HepG2 (cell line): Measurements from ENCODE around the gene KTN1. TPM values are rescaled to one million over a fixed set of nuclear protein-coding genes. Genes with fewer than 3 reads are reported as not detected.

ENCODE experiments used
- AGO2 ChIP-seq: fragments of 200-400 bp; formaldehyde crosslinking; optimal IDR thresholded peaks from 2 replicates; pipeline ENCODE3; 2017; ENCODE audit warnings: mild to moderate bottlenecking, low read depth, low read length, moderate library complexity
- ASH2L ChIP-seq: fragments of 300-600, 200-600 bp; sonication (generic); IDR thresholded peaks from 2 replicates; pipeline ENCODE4 v1.7.0; 2017; ENCODE audit warnings: low read depth, mild to moderate bottlenecking, moderate library complexity, mixed read lengths, low read length; ENCODE audit not compliant: insufficient read length
- ATF1 ChIP-seq: IDR thresholded peaks from 2 replicates; pipeline ENCODE4 v1.6.1; 2016; ENCODE audit warnings: mild to moderate bottlenecking, control low read depth
- CENPT ChIP-seq: sonication (generic); formaldehyde crosslinking; IDR thresholded peaks from 2 replicates; pipeline ENCODE4 v1.8.0; 2022; ENCODE audit warnings: low read depth, mild to moderate bottlenecking, moderate library complexity, missing genetic modification reagents
- CENPX ChIP-seq: sonication (generic); formaldehyde crosslinking; IDR thresholded peaks from 2 replicates; pipeline ENCODE4 v1.9.0; 2021; ENCODE audit warnings: mild to moderate bottlenecking, missing genetic modification reagents, moderate library complexity
- CTCF ChIP-seq: sonication (generic); formaldehyde crosslinking; IDR thresholded peaks from 2 replicates; pipeline ENCODE4 v1.5.0; 2020; ENCODE audit warnings: mild to moderate bottlenecking, missing genetic modification reagents, moderate library complexity
- HES4 ChIP-seq: sonication (generic); formaldehyde crosslinking; IDR thresholded peaks from 2 replicates; pipeline ENCODE4 v1.9.0; 2021; ENCODE audit warnings: mild to moderate bottlenecking, missing genetic modification reagents, borderline replicate concordance
- HNRNPLL ChIP-seq: fragments of 200-400 bp; formaldehyde crosslinking; IDR thresholded peaks from 2 replicates; pipeline ENCODE4 v1.6.1; 2017; ENCODE audit warnings: mild to moderate bottlenecking, low read depth, low read length; ENCODE audit not compliant: poor library complexity, severe bottlenecking
- IRF1 ChIP-seq: sonication (generic); formaldehyde crosslinking; IDR thresholded peaks from 2 replicates; pipeline ENCODE4 v1.4.0; 2020; ENCODE audit warnings: low read depth, mild to moderate bottlenecking, missing genetic modification reagents
- ISX ChIP-seq: sonication (generic); formaldehyde crosslinking; conservative IDR thresholded peaks from 2 replicates; pipeline ENCODE4 v1.5.0; 2020; ENCODE audit warnings: missing genetic modification reagents
- KAT7 ChIP-seq: IDR thresholded peaks from 2 replicates; pipeline ENCODE4 v1.6.1; 2018; ENCODE audit warnings: borderline replicate concordance, missing compliant biosample characterization
- NR2F1 ChIP-seq, 2 experiments: fragments of 450-650 bp in 1 of 2; formaldehyde crosslinking in 1 of 2; IDR thresholded peaks; 2 replicates each; pipeline versions ENCODE4 v1.5.0 to v1.6.1; 2016 to 2020; ENCODE audit warnings: mild to moderate bottlenecking in 1 of 2, missing compliant biosample characterization in 1 of 2, missing genetic modification reagents in 1 of 2, moderate library complexity in 1 of 2
- PTBP1 ChIP-seq: fragments of 200-400 bp; formaldehyde crosslinking; IDR thresholded peaks from 2 replicates; pipeline ENCODE4 v1.6.1; 2018; ENCODE audit warnings: low read length, low read depth; ENCODE audit not compliant: poor library complexity, severe bottlenecking
- SAP130 ChIP-seq: IDR thresholded peaks from 2 replicates; pipeline ENCODE4 v1.6.1; 2016; ENCODE audit warnings: low read depth
- ZNF253 ChIP-seq: sonication (generic); formaldehyde crosslinking; IDR thresholded peaks from 2 replicates; pipeline ENCODE4 v1.8.0; 2022; ENCODE audit warnings: mild to moderate bottlenecking, missing genetic modification reagents, borderline replicate concordance
- ZNF263 ChIP-seq: sonication (generic); formaldehyde crosslinking; IDR thresholded peaks from 2 replicates; pipeline ENCODE4 v1.4.0; 2020; ENCODE audit warnings: missing genetic modification reagents
- ZNF552 ChIP-seq: sonication (generic); formaldehyde crosslinking; IDR thresholded peaks from 2 replicates; pipeline ENCODE4 v1.9.0; 2022; ENCODE audit warnings: missing genetic modification reagents, mild to moderate bottlenecking, borderline replicate concordance
- ZNF83 ChIP-seq: sonication (generic); formaldehyde crosslinking; IDR thresholded peaks from 2 replicates; pipeline ENCODE4 v1.4.0; 2020; ENCODE audit warnings: missing genetic modification reagents, mild to moderate bottlenecking, borderline replicate concordance
- ZNF839 ChIP-seq: sonication (generic); formaldehyde crosslinking; IDR thresholded peaks from 2 replicates; pipeline ENCODE4 v1.4.0; 2020; ENCODE audit warnings: missing genetic modification reagents, mild to moderate bottlenecking, borderline replicate concordance
- polyA plus RNA-seq, 8 experiments: library from polyadenylated mRNA; depleted of rRNA in 3 of 8; stranded (reverse) in 7 of 8; unstranded in 1 of 8; fragments of >200 nt; fragmentation: Illumina TruSeq in 4 of 8; extraction: Trizol in 4 of 8; gene quantifications; 2 replicates each; pipeline versions ENCODE4 v1.2.1 to v1.2.3, GENCODE V29; 2011 to 2016; ENCODE audit warnings: low read depth in 4 of 8, missing spikeins in 1 of 8, mixed read lengths in 1 of 8; ENCODE audit not compliant: insufficient read depth in 1 of 8
- total RNA-seq, 5 experiments: library from RNA; depleted of rRNA; stranded (reverse); fragments of >200 nt; fragmentation: Illumina TruSeq; extraction: Trizol; gene quantifications; 2 replicates each; pipeline ENCODE4 v1.2.3, GENCODE V29; 2016; ENCODE audit warnings: low read depth in 1 of 5
- TF ChIP-seq, protein P1 (sequence below): sonication (generic); formaldehyde crosslinking; IDR thresholded peaks from 2 replicates; pipeline ENCODE4 v1.5.1; 2020; ENCODE audit warnings: mild to moderate bottlenecking, missing genetic modification reagents
- TF ChIP-seq, protein P2 (sequence below): sonication (generic); formaldehyde crosslinking; IDR thresholded peaks from 2 replicates; pipeline ENCODE4 v1.8.1; 2023; ENCODE audit warnings: mild to moderate bottlenecking, missing genetic modification reagents

The KTN1 gene
- total and polyA plus RNA-seq, 2 of the 13 experiments (the other 11 are each of a cell fraction or from before 2014, with no cell fraction given): 60.6 to 169 TPM

DNA sequence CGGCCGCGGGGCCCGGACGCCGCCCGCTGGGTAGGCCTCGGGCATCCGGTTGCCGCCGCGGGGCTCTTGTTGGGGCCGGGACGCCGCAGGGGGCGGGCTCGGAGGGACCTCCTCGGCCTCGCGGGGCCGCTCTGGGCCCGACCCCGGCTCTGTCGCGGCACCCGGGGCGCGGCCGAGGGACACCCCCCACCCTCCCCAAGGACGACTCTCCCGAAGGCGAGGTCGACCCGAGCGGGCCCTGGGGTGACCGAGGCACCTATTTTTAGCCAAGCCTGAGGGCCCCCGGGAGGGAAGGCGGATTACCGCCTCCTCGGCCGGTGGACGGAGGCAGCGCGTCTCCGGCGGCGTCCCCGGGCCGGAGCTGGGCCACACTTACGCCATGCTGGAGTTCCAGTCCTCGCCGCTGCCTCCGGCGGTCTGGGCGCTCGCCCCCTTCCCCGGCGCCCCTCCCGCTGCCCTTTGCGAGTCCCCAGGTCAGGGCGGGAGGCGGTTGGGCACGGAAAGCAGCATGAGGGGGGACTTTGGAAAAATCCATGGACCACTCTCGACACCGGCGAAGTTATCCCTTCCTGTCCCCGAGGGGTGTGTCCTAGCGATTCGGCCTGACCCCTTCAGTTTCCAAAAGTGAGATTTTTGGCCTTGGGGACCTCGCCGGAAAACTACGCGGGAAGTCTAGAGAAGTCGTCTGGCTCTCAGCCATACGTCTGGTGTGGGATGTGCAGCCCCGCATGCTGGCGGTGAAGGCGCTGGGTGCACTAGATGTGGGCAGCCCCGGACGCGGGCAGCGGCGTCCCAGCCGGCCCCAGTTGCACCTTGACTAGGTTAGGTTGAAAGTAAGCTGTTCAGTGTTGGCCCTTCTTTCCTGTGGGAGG, 699 bp downstream of the KTN1 start (continued):
- TF ChIP-seq, protein P1, sequence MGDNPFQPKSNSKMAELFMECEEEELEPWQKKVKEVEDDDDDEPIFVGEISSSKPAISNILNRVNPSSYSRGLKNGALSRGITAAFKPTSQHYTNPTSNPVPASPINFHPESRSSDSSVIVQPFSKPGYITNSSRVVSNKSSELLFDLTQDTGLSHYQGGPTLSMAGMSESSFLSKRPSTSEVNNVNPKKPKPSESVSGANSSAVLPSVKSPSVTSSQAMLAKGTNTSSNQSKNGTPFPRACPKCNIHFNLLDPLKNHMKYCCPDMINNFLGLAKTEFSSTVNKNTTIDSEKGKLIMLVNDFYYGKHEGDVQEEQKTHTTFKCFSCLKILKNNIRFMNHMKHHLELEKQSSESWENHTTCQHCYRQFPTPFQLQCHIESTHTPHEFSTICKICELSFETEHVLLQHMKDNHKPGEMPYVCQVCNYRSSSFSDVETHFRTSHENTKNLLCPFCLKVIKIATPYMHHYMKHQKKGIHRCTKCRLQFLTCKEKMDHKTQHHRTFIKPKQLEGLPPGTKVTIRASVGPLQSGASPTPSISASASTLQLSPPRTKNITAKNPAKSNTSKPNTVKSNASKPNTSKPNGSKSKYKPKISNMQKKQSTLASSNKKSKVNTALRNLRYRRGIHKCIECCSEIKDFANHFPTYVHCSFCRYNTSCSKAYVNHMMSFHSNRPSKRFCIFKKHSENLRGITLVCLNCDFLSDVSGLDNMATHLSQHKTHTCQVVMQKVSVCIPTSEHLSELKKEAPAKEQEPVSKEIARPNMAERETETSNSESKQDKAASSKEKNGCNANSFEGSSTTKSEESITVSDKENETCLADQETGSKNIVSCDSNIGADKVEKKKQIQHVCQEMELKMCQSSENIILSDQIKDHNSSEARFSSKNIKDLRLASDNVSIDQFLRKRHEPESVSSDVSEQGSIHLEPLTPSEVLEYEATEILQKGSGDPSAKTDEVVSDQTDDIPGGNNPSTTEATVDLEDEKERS (CRISPR knock-in tag): peak; percentile 56; the same call in 1 of the 2 replicates
- TF ChIP-seq NR2F1 (CRISPR knock-in tag; IDR thresholded peaks at IDR 0.05) (no peak), ZNF83 (CRISPR knock-in tag) (0 out of 2 replicates have a peak, but pooled peaks have one; percentile 43), IRF1 (CRISPR knock-in tag) (no peak), ZNF552 (no peak), CENPT (no peak), SAP130 (peak; percentile 59), ATF1 (CRISPR knock-in tag) (no peak), AGO2 (peak; percentile 68), PTBP1 (no peak), ISX (CRISPR knock-in tag) (no peak), CTCF (no peak), ZNF263 (0 out of 2 replicates have a peak, but pooled peaks have one; percentile 11), CENPX (no peak), ZNF253 (no peak), HNRNPLL (peak; percentile 62), ASH2L (peak; percentile 60), HES4 (CRISPR knock-in tag) (0 out of 2 replicates have a peak, but pooled peaks have one; percentile 20), KAT7 (0 out of 2 replicates have a peak, but pooled peaks have one; percentile 29), ZNF839 (no peak)
- TF ChIP-seq, protein P2, sequence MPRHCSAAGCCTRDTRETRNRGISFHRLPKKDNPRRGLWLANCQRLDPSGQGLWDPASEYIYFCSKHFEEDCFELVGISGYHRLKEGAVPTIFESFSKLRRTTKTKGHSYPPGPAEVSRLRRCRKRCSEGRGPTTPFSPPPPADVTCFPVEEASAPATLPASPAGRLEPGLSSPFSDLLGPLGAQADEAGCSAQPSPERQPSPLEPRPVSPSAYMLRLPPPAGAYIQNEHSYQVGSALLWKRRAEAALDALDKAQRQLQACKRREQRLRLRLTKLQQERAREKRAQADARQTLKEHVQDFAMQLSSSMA (CRISPR knock-in tag): no peak
